ENCODE data around the gene XRRA1. TPM values are rescaled to one million over a fixed set of nuclear protein-coding genes. Genes with fewer than 3 reads are reported as not detected.

XRRA1 gene
- total RNA-seq, 1 donor from 2014 or later: 10.8 TPM

- TF ChIP-seq CTCF (IDR thresholded peaks at IDR 0.05; ENCODE audit: unreplicated experiment): no peak
- no peaks in the 10 kb centered on the region for H3K9me3 Mint-ChIP-seq (ENCODE audit: low read depth)
- DNase-seq (ENCODE audit: low spot score, unreplicated experiment): no peak
- H3K4me1 Mint-ChIP-seq (ENCODE audit: low read depth): peaks cover 11% of the 10 kb centered on the region
- no peak overlapping the region for H3K4me3 Mint-ChIP-seq (ENCODE audit: low read depth)
- H3K36me3 Mint-ChIP-seq (ENCODE audit: insufficient read depth): peaks cover 9% of the 10 kb centered on the region
- peak overlapping the region; percentile 25 for H3K27ac Mint-ChIP-seq
- H3K27me3 Mint-ChIP-seq: no peaks in the 10 kb centered on the region
Observed at GRCh38 chr11:74849525-74850391, 99.1 kb downstream of the XRRA1 start.

DNA sequence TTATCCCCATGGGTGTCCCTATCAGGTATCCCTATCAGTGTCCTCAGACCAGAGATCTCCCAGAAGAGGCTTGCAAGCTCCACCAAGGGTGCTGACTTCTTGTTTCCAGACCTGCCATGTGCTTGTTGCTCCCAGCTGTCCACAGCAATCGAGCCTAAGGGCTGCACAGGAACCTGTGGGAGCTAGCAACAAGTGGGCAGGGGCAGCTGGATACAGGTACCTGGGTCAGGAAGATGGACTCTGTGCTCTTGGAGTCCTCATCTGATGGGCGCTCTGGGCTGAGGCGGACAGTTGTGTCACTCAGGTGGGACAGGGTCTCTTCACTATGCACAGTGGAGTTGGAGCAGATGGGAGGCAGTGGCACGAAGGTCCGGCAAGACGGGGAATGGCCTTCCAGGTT, 101.0 kb downstream of the XRRA1 start:
- Mint-ChIP-seq H3K27me3 (no peaks in the 10 kb centered on the region), H3K9me3 (ENCODE audit: low read depth) (no peaks in the 10 kb centered on the region), H3K4me3 (ENCODE audit: low read depth) (no peak overlapping the region), H3K27ac (no peak overlapping the region), H3K36me3 (ENCODE audit: insufficient read depth) (peaks cover 9% of the 10 kb centered on the region), H3K4me1 (ENCODE audit: low read depth) (peaks cover 11% of the 10 kb centered on the region)
- no peak for DNase-seq (ENCODE audit: low spot score, unreplicated experiment)
- TF ChIP-seq CTCF (IDR thresholded peaks at IDR 0.05; ENCODE audit: unreplicated experiment): no peak

DNA sequence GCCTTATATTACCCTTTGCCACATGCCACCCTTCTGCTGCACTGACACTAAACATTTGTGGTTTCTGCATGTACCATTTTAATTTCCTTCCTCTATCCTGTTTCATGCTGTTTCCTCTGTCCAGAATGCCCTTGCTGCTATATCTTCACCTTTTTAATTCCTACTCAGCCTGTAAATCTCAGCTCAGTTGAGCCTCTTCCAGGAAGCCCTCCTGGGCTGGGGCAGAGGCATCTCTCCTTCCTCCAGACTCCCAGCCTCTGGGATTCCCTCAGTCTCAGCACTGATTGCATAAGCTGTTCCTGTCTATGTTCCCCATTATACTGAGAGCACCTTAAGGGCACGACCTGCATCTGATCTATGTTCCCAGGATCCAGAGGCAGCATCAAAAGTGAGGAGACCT, 101.5 kb downstream of the XRRA1 start:
- H3K4me3 Mint-ChIP-seq (ENCODE audit: low read depth): no peak overlapping the region
- H3K9me3 Mint-ChIP-seq (ENCODE audit: low read depth): no peaks in the 10 kb centered on the region
- H3K4me1 Mint-ChIP-seq (ENCODE audit: low read depth): peaks cover 11% of the 10 kb centered on the region
- H3K27me3 Mint-ChIP-seq: no peaks in the 10 kb centered on the region
- H3K36me3 Mint-ChIP-seq (ENCODE audit: insufficient read depth): peaks cover 7% of the 10 kb centered on the region
- DNase-seq (ENCODE audit: low spot score, unreplicated experiment): no peak
- no peak for TF ChIP-seq CTCF (IDR thresholded peaks at IDR 0.05; ENCODE audit: unreplicated experiment)
- H3K27ac Mint-ChIP-seq: no peak overlapping the region

GRCh38 chr11:74846770-74847169, 102.1 kb downstream of the XRRA1 start:
- no peak for DNase-seq (ENCODE audit: low spot score, unreplicated experiment)
- peaks cover 7% of the 10 kb centered on the region for H3K36me3 Mint-ChIP-seq (ENCODE audit: insufficient read depth)
- no peaks in the 10 kb centered on the region for H3K9me3 Mint-ChIP-seq (ENCODE audit: low read depth)
- peaks cover 11% of the 10 kb centered on the region for H3K4me1 Mint-ChIP-seq (ENCODE audit: low read depth)
- TF ChIP-seq CTCF (IDR thresholded peaks at IDR 0.05; ENCODE audit: unreplicated experiment): no peak
- no peak overlapping the region for H3K27ac Mint-ChIP-seq
- H3K27me3 Mint-ChIP-seq: no peaks in the 10 kb centered on the region
- H3K4me3 Mint-ChIP-seq (ENCODE audit: low read depth): no peak overlapping the region

DNA sequence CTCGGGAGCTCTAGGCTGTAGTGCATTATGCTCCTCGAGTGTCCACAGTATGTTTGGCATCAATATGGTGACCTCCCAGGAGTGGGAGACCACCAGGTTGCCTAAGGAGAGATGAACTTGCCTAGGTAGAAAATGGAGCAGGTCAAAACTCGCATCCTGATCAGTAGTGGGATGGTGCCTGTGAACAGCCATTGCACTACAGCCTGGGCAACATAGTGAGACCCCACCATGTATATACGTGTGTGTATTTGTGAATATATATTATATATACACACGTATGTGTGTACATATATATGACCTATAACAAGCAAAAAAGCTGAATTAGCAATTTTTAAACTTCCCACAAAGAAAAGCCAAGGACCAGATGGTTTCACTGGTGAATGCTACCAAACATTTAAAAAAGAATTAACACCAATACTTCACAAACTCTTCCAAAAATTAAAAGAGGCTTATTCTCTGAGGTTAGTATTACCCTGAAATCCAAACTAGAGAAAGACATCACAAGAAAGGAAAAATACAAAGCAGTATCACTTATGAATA, 102.8 kb downstream of the XRRA1 start:
- DNase-seq (ENCODE audit: low spot score, unreplicated experiment): no peak
- H3K4me3 Mint-ChIP-seq (ENCODE audit: low read depth): no peak overlapping the region
- no peaks in the 10 kb centered on the region for H3K9me3 Mint-ChIP-seq (ENCODE audit: low read depth)
- no peak for TF ChIP-seq CTCF (IDR thresholded peaks at IDR 0.05; ENCODE audit: unreplicated experiment)
- no peak overlapping the region for H3K27ac Mint-ChIP-seq
- H3K27me3 Mint-ChIP-seq: no peaks in the 10 kb centered on the region
- peaks cover 13% of the 10 kb centered on the region for H3K36me3 Mint-ChIP-seq (ENCODE audit: insufficient read depth)
- peaks cover 11% of the 10 kb centered on the region for H3K4me1 Mint-ChIP-seq (ENCODE audit: low read depth)

Data from progenitor cell of endocrine pancreas (in vitro differentiated cells).